22Rv1 (cell line): ENCODE results near the gene CPXM1.

ENCODE experiments used
- CTCF ChIP-seq: fragments of 450-650 bp; IDR thresholded peaks from 2 replicates; pipeline ENCODE4 v1.5.1; 2017; ENCODE audit warnings: mild to moderate bottlenecking
- ZFX ChIP-seq: fragments of 450-650 bp; IDR thresholded peaks from 2 replicates; pipeline ENCODE4 v1.6.1; 2017; ENCODE audit warnings: antibody characterized with exemption, borderline replicate concordance

GRCh38 chr20:2838170-2838797, 37.9 kb upstream of the CPXM1 start:
- TF ChIP-seq CTCF: no peak
- no peak for TF ChIP-seq ZFX
